GM12878 (cell line): ENCODE measurements around the gene SRRD. TPM values are rescaled to one million over a fixed set of nuclear protein-coding genes. Genes with fewer than 3 reads are reported as not detected.

Experiments used
- ATAC-seq: fragments of 200-7000 bp; cut with Tn5 transposase; 3 replicates; pipeline ENCODE4 v1.9.1; 2020; ENCODE audit warnings: mild to moderate bottlenecking, moderate library complexity
- BruUV-seq: library from RNA; stranded (reverse); fragments of 400-500 nt; replicated peaks from 2 replicates; lab custom pipeline; 2021; lab: Mats Ljungman, UMichigan
- CTCF ChIA-PET: fragments of 300-600 bp; sonication (Branson Sonifier 250); formaldehyde crosslinking; extraction: SDS; loops from one replicate; lab custom pipeline; 2021; ENCODE audit warnings: inconsistent platforms; lab: Yijun Ruan, JAX
- POLR2A ChIA-PET: fragments of 350-600 bp; formaldehyde crosslinking; extraction: SDS; loops from one replicate; lab custom pipeline; 2021; ENCODE audit warnings: inconsistent platforms; lab: Charles Lee
- RAD21 ChIA-PET: fragments of 300-600 bp; sonication (Branson Sonifier 250); formaldehyde crosslinking; loops from one replicate; lab custom pipeline; 2023; ENCODE audit warnings: antibody characterized with exemption; ENCODE audit not compliant: unreplicated experiment; lab: Charles Lee
- SMC1A ChIA-PET: fragments of 300-600 bp; sonication (Branson Sonifier 250); formaldehyde crosslinking; loops from one replicate; lab custom pipeline; 2023; ENCODE audit not compliant: unreplicated experiment, uncharacterized antibody; lab: Charles Lee
- DNase-seq: peaks from one replicate; pipeline ENCODE4 v3.0.0-alpha.2; 2011; ENCODE audit warnings: low read depth, low spot score
- FAIRE-seq: peaks from 3 replicates; lab custom pipeline; 2011; peaks lifted over from hg19 to GRCh38; lab: Jason Lieb, UNC
- H2AFZ ChIP-seq: 2 replicates; pipeline ENCODE4 v1.6.0; 2011; ENCODE audit warnings: low read depth, low read length, control low read depth; ENCODE audit not compliant: control insufficient read depth
- H3K27ac ChIP-seq: 2 replicates; pipeline ENCODE4 v1.5.1; 2011; ENCODE audit warnings: control low read depth; ENCODE audit not compliant: control insufficient read depth, insufficient read depth
- H3K27me3 ChIP-seq, 2 experiments: replicated peaks in 1 of 2; 2 replicates each; pipeline versions ENCODE4 v1.6.0 to v1.6.1; 2011; ENCODE audit warnings: low read length in 1 of 2; ENCODE audit not compliant: control insufficient read depth in 2 of 2, insufficient read depth in 2 of 2
- H3K36me3 ChIP-seq, 2 experiments: 2 replicates each; pipeline ENCODE4 v1.5.1; 2011; ENCODE audit warnings: low read length in 1 of 2; ENCODE audit not compliant: control insufficient read depth in 2 of 2, insufficient read depth in 2 of 2
- H3K4me1 ChIP-seq: 2 replicates; pipeline ENCODE4 v1.6.1; 2011; ENCODE audit warnings: mild to moderate bottlenecking, low read length, moderate library complexity, mixed read lengths; ENCODE audit not compliant: control insufficient read depth, insufficient read depth
- H3K4me2 ChIP-seq: 2 replicates; pipeline ENCODE4 v1.6.0; 2011; ENCODE audit warnings: control low read depth; ENCODE audit not compliant: control insufficient read depth, insufficient read depth
- H3K4me3 ChIP-seq: fragments of 200-600 bp; sonication (generic); 2 replicates; pipeline ENCODE4 v1.5.1; 2016
- H3K79me2 ChIP-seq: 2 replicates; pipeline ENCODE4 v1.6.0; 2011; ENCODE audit warnings: low read length; ENCODE audit not compliant: control insufficient read depth, insufficient read depth
- H3K9ac ChIP-seq: 2 replicates; pipeline ENCODE4 v1.8.0; 2011; ENCODE audit warnings: low read length, control low read depth, mixed read lengths; ENCODE audit not compliant: control insufficient read depth, insufficient read depth
- H3K9me3 ChIP-seq: replicated peaks from 3 replicates; pipeline ENCODE4 v1.5.1; 2011; ENCODE audit warnings: mild to moderate bottlenecking, low read length; ENCODE audit not compliant: control insufficient read depth, insufficient read depth
- H4K20me1 ChIP-seq: 2 replicates; pipeline ENCODE4 v1.6.0; 2011; ENCODE audit not compliant: control insufficient read depth, insufficient read depth
- EGR1 ChIP-seq, 2 experiments: IDR thresholded peaks; 1 replicate in 1 of 2; 2 replicates in 1 of 2; pipeline ENCODE4 v1.6.1; 2011 to 2012; ENCODE audit warnings: low read depth in 2 of 2, low read length in 2 of 2, borderline replicate concordance in 1 of 2, mild to moderate bottlenecking in 1 of 2, moderate library complexity in 1 of 2
- ESRRA ChIP-seq: IDR thresholded peaks from 2 replicates; pipeline ENCODE4 v1.6.1; 2012; ENCODE audit warnings: mild to moderate bottlenecking, low read length, improper control_type of control experiment
- FOXK2 ChIP-seq: fragments of 450-650 bp; IDR thresholded peaks from 2 replicates; pipeline ENCODE4 v1.6.1; 2017; ENCODE audit warnings: mild to moderate bottlenecking, moderate library complexity
- FOXM1 ChIP-seq: IDR thresholded peaks from 2 replicates; pipeline ENCODE4 v1.6.1; 2012; ENCODE audit warnings: low read depth, mild to moderate bottlenecking, inconsistent platforms, low read length, moderate library complexity
- HDAC2 ChIP-seq: fragments of 200-600 bp; sonication (generic); IDR thresholded peaks from 2 replicates; pipeline ENCODE4 v1.6.1; 2017
- HDAC6 ChIP-seq: fragments of 200-600 bp; sonication (generic); IDR thresholded peaks from one replicate; pipeline ENCODE4 v1.8.0; 2017; ENCODE audit warnings: antibody characterized with exemption; ENCODE audit not compliant: unreplicated experiment
- HDGF ChIP-seq: fragments of 450-650 bp; IDR thresholded peaks from 2 replicates; pipeline ENCODE4 v1.6.1; 2016; ENCODE audit warnings: antibody characterized with exemption
- IKZF2 ChIP-seq, 2 experiments: fragments of 450-650 bp; IDR thresholded peaks; 2 replicates each; pipeline ENCODE4 v1.6.1; 2017; ENCODE audit warnings: mild to moderate bottlenecking in 2 of 2, moderate library complexity in 2 of 2
- NFYB ChIP-seq: IDR thresholded peaks from 2 replicates; pipeline ENCODE4 v1.6.1; 2011; ENCODE audit warnings: low read depth, mild to moderate bottlenecking, low read length, improper control_type of control experiment, moderate library complexity; ENCODE audit not compliant: insufficient read depth
- SIN3A ChIP-seq: IDR thresholded peaks from 2 replicates; pipeline ENCODE4 v1.6.1; 2012; ENCODE audit warnings: low read depth, low read length, improper control_type of control experiment
- SRF ChIP-seq, 2 experiments: IDR thresholded peaks; 2 replicates each; pipeline ENCODE4 v1.6.1; 2011; ENCODE audit warnings: low read depth in 2 of 2, low read length in 2 of 2, mild to moderate bottlenecking in 1 of 2, moderate library complexity in 1 of 2
- SUPT20H ChIP-seq: IDR thresholded peaks from 2 replicates; pipeline ENCODE4 v1.6.1; 2011; ENCODE audit warnings: low read depth, mild to moderate bottlenecking, low read length, moderate library complexity, borderline replicate concordance; ENCODE audit not compliant: control insufficient read depth
- TARDBP ChIP-seq: IDR thresholded peaks from 2 replicates; pipeline ENCODE4 v1.6.1; 2016; ENCODE audit warnings: borderline replicate concordance
- TCF12 ChIP-seq: IDR thresholded peaks from 2 replicates; pipeline ENCODE4 v1.6.1; 2011; ENCODE audit warnings: low read depth, mild to moderate bottlenecking, low read length
- WGBS: methylation state at CpG from one replicate; pipeline ENCODE4 v1.1.6; 2016; ENCODE audit warnings: low lambda C conversion rate; ENCODE audit not compliant: insufficient replicate concordance, insufficient coverage; ENCODE audit errors: missing lambda C conversion rate; 5-methylcytosine and 5-hydroxymethylcytosine counted together
- in situ Hi-C: fragments of 300-500 bp; cut with MboI; formaldehyde crosslinking; loops from 9 replicates; pipeline ENCODE4 v1.14.3; 2018; ENCODE audit warnings: mixed read lengths
- intact Hi-C: fragments of 100-400 bp; cut with micrococcal nuclease; formaldehyde crosslinking; loops from one replicate; pipeline ENCODE4 v1.14.2; 2022; ENCODE audit not compliant: unreplicated experiment
- polyA plus RNA-seq, 11 experiments: library from polyadenylated mRNA; depleted of rRNA in 4 of 11; unstranded in 6 of 11; stranded (reverse) in 5 of 11; fragments of >200 nt; fragmentation: Nextera tagmentation in 4 of 11; fragmentation: Illumina TruSeq in 1 of 11; extraction: Ambion mirVana in 4 of 11; extraction: Trizol in 1 of 11; gene quantifications; 1 replicate in 1 of 11; 2 replicates in 10 of 11; pipeline versions ENCODE4 v1.2.1 to v1.2.3, GENCODE V29; 2011 to 2016; ENCODE audit warnings: inconsistent platforms in 2 of 11, missing spikeins in 2 of 11, low read depth in 1 of 11
- total RNA-seq, 4 experiments: library from RNA; depleted of rRNA in 3 of 4; stranded (reverse); fragments of >200 nt in 3 of 4; fragmentation: Illumina TruSeq in 1 of 4; extraction: Trizol in 1 of 4; gene quantifications; 2 replicates each; pipeline versions ENCODE4 v1.2.1 to v1.2.3, GENCODE V29; 2013 to 2021

SRRD gene
- total and polyA plus RNA-seq, 10 of the 15 experiments (the other 5 are each of a cell fraction or from before 2014, with no cell fraction given) = 4.1 to 50.6 (median 27.5) TPM

DNA sequence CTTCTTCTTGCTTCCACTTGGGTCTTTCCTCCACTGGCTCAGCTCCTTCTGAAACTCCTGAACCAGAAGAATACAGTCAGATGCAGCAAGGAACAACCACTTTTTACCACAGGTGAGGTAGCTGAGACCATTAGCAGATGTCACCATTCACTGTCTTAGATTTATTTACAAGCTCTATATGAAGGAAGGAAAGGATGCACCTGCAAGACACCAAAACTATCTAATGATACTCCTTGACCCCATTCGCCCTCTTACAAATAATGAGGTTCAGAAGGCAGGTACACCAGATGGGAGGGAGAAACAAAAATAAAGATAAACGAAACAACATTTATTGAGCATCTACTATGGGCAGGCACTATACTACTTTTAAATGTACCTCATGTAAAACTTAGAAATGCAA is 18.3 kb downstream of the SRRD start:
- POLR2A ChIA-PET = interaction anchor here (0.6 kb wide), 1 partner anchor 115 kb away, joined by 5 read pairs; no protein-coding TSS in a partner anchor
- intact Hi-C loops = loop anchor here (5.0 kb wide), 2 partner anchors 90 to 165 kb away; partner anchors contain the start of gene TPST2

More for the DNA sequence above, 18.3 kb downstream of the SRRD start:
- Histone ChIP-seq H3K9ac (no peak overlapping the region), H3K4me3 (no peak overlapping the region), H3K36me3 (peaks cover 26 to 40% of the 10 kb centered on the region in 2 experiments), H3K4me1 (peaks cover 6% of the 10 kb centered on the region), H3K27me3 (no peaks in the 10 kb centered on the region), H3K27ac (no peak overlapping the region), H3K9me3 (no peaks in the 10 kb centered on the region), H3K79me2 (no peaks in the 10 kb centered on the region), H4K20me1 (no peaks in the 10 kb centered on the region), H3K4me2 (no peak overlapping the region), H2AFZ (no peak overlapping the region)
- ATAC-seq (no peak), DNase-seq (no peak), FAIRE-seq (no peak)
- TF ChIP-seq SUPT20H (no peak), HDAC6 (no peak), HDGF (no peak), TCF12 (no peak), FOXK2 (no peak), EGR1 (IDR thresholded peaks at IDR 0.05; ENCODE audit: borderline replicate concordance in 1 of 2, low read depth in 2 of 2, low read length in 2 of 2) (no peak), FOXM1 (no peak), ESRRA (no peak), HDAC2 (no peak), IKZF2 (IDR thresholded peaks at IDR 0.05) (no peak), SRF (IDR thresholded peaks at IDR 0.05; ENCODE audit: low read depth in 2 of 2, low read length in 2 of 2) (no peak), NFYB (no peak), TARDBP (no peak), SIN3A (no peak)
- 52% methylated on average over 2 of the region's 2 CpGs for WGBS
- SMC1A ChIA-PET = interaction anchor here (0.8 to 3.8 kb wide), 7 partner anchors 10 to 163 kb away, joined by 4 to 15 read pairs (median 6); partner anchors contain the start of genes HPS4 and SRRD
- RAD21 ChIA-PET = interaction anchor here (0.7 to 2.6 kb wide), 5 partner anchors 10 to 771 kb away, joined by 3 to 9 read pairs (median 4); partner anchors contain the start of gene TFIP11
- CTCF ChIA-PET = interaction anchor here (1.0 to 4.9 kb wide), 11 partner anchors 9 to 176 kb away, joined by 3 to 44 read pairs (median 10); partner anchors contain the start of genes HPS4, SRRD and TFIP11
- no TSS peak for BruUV-seq
- in situ Hi-C loops = no loop called here
